HuH-7.5 (cell line): Measurements from ENCODE around the gene MYL5.

Experiments
- DNase-seq: peaks from one replicate; pipeline ENCODE4 v3.0.0; 2011; ENCODE audit warnings: low spot score

MYL5 gene

GRCh38 chr4:707929-708630 is 33.7 kb downstream of the MYL5 start:
- no peak for DNase-seq

- DNase-seq: no peak
Observed at GRCh38 chr4:708631-708933, 34.2 kb downstream of the MYL5 start.

- DNase-seq: no peak
Observed at GRCh38 chr4:709348-709747, 35.0 kb downstream of the MYL5 start.

- no peak for DNase-seq
Observed at GRCh38 chr4:710116-710515, 35.8 kb downstream of the MYL5 start.

- no peak for DNase-seq
Observed at GRCh38 chr4:710916-711315, 36.6 kb downstream of the MYL5 start.

- no peak for DNase-seq
Observed at GRCh38 chr4:712093-712492, 37.8 kb downstream of the MYL5 start.

GRCh38 chr4:712916-713632 is 38.7 kb downstream of the MYL5 start:
- no peak for DNase-seq

GRCh38 chr4:714087-714486 is 39.7 kb downstream of the MYL5 start:
- no peak for DNase-seq

GRCh38 chr4:717601-718320 is 43.4 kb downstream of the MYL5 start:
- no peak for DNase-seq

- DNase-seq: no peak
Observed at GRCh38 chr4:718460-718859, 44.1 kb downstream of the MYL5 start.

GRCh38 chr4:720111-720860 is 45.9 kb downstream of the MYL5 start:
- no peak for DNase-seq

- no peak for DNase-seq
Observed at GRCh38 chr4:721261-722168, 47.2 kb downstream of the MYL5 start.

GRCh38 chr4:722169-722725 is 47.9 kb downstream of the MYL5 start:
- no peak for DNase-seq

- DNase-seq: no peak
Observed at GRCh38 chr4:722851-723360, 48.6 kb downstream of the MYL5 start.

- DNase-seq: no peak
Observed at GRCh38 chr4:723751-724530, 49.6 kb downstream of the MYL5 start.

- no peak for DNase-seq
Observed at GRCh38 chr4:725391-726234, 51.3 kb downstream of the MYL5 start.

GRCh38 chr4:726235-726787 is 52.0 kb downstream of the MYL5 start:
- DNase-seq: no peak

- DNase-seq: no peak
Observed at GRCh38 chr4:726838-727237, 52.5 kb downstream of the MYL5 start.

- no peak for DNase-seq
Observed at GRCh38 chr4:727576-727975, 53.2 kb downstream of the MYL5 start.
